Stimulated activated CD4-positive, alpha-beta T cell treated with anti-CD3 and anti-CD28 coated beads, Interleukin-2, amount 100 ng/mL, for 24 hours (primary cell): ENCODE measurements around the gene KBTBD12.
"Not testable (repeated sequence)": the region's sequence is repeated elsewhere in the genome, so short reads cannot be mapped to it uniquely, and the experiment has no call there.

Experiments
- DNase-seq, 2 donors: peaks; one replicate each; pipeline ENCODE4 v3.0.0-alpha.2; 2020

KBTBD12 gene

GRCh38 chr3:127905556-127905955, 9.5 kb upstream of the KBTBD12 start:
- no peak for DNase-seq

GRCh38 chr3:127906653-127907052, 8.4 kb upstream of the KBTBD12 start:
- DNase-seq = not testable (repeated sequence)

- DNase-seq = no peak
Observed at GRCh38 chr3:127908202-127908601, 6.8 kb upstream of the KBTBD12 start.

- no peak for DNase-seq
Observed at GRCh38 chr3:127908951-127909350, 6.1 kb upstream of the KBTBD12 start.

- no peak for DNase-seq
Observed at GRCh38 chr3:127909646-127910045, 5.4 kb upstream of the KBTBD12 start.

- DNase-seq = no peak
Observed at GRCh38 chr3:127911421-127911931, 3.6 kb upstream of the KBTBD12 start.

- not testable (repeated sequence) for DNase-seq
Observed at GRCh38 chr3:127913841-127914240, 1.2 kb upstream of the KBTBD12 start.

- no peak for DNase-seq
Observed at GRCh38 chr3:127914584-127914983, 448 bp upstream of the KBTBD12 start.

- DNase-seq = no peak
Observed at GRCh38 chr3:127915937-127916493, 983 bp downstream of the KBTBD12 start.

- no peak for DNase-seq
Observed at GRCh38 chr3:127920738-127921137, 5.7 kb downstream of the KBTBD12 start.

- no peak for DNase-seq
Observed at GRCh38 chr3:127923611-127924010, 8.6 kb downstream of the KBTBD12 start.

GRCh38 chr3:127925384-127925783, 10.4 kb downstream of the KBTBD12 start:
- DNase-seq = no peak

GRCh38 chr3:127927829-127928604, 13.0 kb downstream of the KBTBD12 start:
- no peak for DNase-seq

GRCh38 chr3:127929818-127930413, 14.9 kb downstream of the KBTBD12 start:
- DNase-seq = no peak

GRCh38 chr3:127933396-127933795, 18.4 kb downstream of the KBTBD12 start:
- no peak for DNase-seq

- no peak for DNase-seq
Observed at GRCh38 chr3:127938800-127939199, 23.8 kb downstream of the KBTBD12 start.

GRCh38 chr3:127940116-127940515, 25.1 kb downstream of the KBTBD12 start:
- DNase-seq = no peak

GRCh38 chr3:127942613-127943012, 27.6 kb downstream of the KBTBD12 start:
- no peak for DNase-seq

- no peak for DNase-seq
Observed at GRCh38 chr3:127948211-127948610, 33.2 kb downstream of the KBTBD12 start.

- no peak for DNase-seq
Observed at GRCh38 chr3:127949446-127950055, 34.5 kb downstream of the KBTBD12 start.

- no peak for DNase-seq
Observed at GRCh38 chr3:127951276-127951675, 36.2 kb downstream of the KBTBD12 start.

GRCh38 chr3:127953091-127954035, 38.3 kb downstream of the KBTBD12 start:
- DNase-seq = no peak
